COLO829 (cell line): ENCODE results near the gene CBX8.

Experiments used
- DNase-seq: peaks from one replicate; pipeline ENCODE4 v3.0.0; 2012; ENCODE audit warnings: low spot score

Gene CBX8

GRCh38 chr17:79819534-79820276 is 22.8 kb upstream of the CBX8 start:
- no peak for DNase-seq

- DNase-seq: no peak
Measured at GRCh38 chr17:79819085-79819484, 22.2 kb upstream of the CBX8 start.

GRCh38 chr17:79818026-79818758 is 21.3 kb upstream of the CBX8 start:
- DNase-seq: no peak

DNA sequence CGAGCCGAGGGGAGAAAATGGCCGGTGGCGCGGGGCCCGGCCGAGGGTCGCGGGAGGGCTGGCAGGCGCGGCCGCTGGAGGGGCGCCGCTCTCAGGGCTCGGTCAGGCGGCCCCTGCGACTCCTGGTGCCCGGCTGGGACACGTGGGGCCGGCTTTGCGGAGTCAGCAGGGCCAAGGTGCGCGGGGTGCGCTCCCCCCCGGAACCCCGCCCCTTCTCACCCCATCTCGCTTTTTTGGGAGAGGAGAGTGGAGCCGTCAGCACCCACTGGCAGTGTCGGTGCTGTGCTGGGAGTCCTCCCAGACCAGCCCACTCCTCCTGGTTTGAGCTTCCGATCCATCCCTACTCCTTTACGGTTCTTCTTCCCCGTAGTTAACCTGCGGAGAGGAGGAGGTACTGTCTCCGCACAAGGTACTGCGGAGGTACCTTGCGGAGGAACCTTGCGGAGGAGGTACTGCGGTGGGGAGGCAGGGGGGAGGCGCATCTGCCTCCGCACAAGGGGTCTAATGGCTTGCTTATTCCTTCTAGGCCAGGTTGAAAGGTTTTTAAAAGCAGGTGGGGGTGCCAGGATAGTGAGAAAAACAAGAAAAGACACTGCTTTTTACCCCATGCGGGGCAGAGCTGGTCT is 19.1 kb upstream of the CBX8 start:
- no peak for DNase-seq

DNA sequence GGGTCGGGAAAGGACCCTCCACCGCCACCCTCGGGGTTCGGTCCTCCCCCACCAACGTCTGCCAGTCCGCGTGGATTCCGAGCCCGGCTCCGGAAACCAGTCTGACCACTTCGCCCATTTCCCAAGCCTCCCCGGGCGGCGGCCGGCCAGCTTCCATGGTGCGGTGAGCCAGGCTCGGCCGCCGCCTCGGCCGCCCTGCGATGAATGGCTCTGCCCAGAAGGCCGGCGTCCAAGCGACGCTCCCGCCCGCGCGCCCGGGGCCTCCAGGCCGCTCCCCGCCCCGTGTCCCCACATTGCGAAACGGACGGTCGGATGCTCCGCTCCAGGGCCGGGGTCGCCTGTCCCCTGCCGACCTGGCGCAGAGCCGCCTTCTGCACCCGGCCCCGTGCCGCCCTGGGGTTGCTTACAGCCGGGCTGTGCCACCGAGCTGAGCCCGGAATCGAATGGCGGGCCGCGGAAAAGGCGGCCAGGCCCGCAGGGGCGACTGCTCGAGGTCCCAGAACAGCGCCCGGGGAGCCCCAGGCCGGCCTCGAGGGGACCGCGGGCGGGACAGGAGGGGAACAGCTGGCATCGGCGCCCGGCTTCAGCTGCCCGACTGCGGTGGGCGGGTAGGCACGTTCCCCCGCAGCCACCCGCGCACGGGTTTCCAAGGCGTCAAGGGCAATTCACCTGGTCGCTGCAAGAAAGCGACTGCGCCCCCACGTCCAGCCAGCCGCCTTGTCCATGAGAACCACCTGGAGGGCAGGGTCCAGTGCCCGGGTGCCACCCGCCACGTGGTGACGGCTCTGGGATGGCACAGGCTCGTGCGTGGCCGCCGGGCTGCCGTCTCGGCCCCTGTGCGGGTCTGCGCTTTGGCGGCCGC is 18.3 kb upstream of the CBX8 start:
- DNase-seq: no peak

DNA sequence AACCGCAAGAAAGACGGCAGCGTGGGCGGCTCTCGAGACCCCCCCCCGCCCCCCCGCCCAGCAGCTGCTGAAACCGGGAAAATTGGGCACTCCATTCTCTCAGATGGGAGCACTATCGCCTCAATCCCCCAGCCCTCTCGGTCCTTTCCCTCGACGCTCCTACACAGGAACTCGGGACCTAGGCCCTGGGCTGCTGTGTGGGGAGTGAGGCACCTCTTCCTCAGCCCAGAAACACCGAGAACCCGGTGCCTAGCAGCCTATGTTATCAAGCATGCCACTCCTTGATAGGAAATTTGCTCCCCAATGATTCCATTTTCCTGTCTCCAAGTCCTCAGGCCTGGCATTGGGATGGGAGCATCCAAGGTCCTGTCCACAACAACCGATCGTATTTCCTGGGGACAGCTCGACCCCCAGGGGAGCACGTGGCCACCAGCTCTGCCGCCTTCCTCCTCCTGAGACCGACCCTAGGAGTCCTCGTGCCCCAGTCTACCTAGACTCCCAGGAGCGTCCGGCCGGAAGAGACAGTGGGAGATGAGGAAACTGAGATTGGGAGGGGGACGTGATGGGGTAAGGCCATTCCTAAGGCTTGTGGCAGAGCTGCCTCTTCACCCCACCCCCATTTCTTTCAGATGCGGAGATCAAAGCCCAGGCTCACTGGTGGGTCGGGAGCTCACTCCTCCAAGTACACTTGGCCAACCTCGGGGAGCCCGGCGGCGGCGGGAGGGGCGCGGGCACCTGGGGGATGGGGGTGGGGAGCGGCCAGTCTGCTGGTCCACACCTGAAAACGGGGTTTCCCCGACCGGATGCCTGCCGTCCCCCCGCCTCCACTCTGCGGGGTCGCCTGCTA is 17.5 kb upstream of the CBX8 start:
- no peak for DNase-seq

DNA sequence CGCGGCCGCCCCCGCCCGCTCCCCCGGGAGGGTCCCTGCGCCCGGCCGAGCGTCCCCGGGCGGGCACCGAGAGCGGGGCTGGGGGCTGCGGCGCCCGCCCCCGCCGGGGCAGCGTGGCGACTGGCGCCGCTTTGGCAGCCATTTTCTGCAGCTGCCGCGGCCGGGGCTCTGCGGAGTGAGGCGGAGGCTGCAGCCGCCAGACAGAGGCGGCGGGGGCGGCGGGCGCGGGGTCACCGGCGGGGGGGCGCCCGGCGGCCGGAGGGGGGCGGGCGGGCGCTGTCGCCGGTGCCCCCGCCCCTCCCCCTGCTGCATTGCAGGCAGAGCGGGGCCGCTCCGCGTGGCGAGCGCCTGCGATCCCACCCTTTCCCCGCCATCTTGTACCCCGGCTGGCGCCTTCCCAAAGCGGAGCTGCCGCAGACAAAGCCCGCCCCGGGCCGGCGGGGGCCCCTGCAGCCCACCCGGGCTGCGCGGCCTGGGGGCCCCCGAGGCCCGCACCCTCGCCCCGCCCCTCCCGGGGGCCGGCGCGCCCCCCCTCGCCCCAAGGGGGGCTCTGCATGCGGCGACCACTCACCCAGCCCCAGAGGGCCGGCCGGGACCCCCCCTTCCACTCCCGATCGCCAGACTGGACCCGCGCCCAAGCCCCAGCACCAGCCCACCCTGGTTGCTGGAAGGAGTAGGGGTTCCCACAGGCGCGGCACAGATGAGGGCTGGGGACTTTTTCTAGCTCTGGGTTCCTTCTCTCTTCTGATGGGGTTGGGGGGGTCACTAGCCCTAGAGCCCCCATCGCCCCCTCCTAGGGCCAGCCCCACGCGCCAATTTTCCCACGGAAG is 16.6 kb upstream of the CBX8 start:
- no peak for DNase-seq

DNA sequence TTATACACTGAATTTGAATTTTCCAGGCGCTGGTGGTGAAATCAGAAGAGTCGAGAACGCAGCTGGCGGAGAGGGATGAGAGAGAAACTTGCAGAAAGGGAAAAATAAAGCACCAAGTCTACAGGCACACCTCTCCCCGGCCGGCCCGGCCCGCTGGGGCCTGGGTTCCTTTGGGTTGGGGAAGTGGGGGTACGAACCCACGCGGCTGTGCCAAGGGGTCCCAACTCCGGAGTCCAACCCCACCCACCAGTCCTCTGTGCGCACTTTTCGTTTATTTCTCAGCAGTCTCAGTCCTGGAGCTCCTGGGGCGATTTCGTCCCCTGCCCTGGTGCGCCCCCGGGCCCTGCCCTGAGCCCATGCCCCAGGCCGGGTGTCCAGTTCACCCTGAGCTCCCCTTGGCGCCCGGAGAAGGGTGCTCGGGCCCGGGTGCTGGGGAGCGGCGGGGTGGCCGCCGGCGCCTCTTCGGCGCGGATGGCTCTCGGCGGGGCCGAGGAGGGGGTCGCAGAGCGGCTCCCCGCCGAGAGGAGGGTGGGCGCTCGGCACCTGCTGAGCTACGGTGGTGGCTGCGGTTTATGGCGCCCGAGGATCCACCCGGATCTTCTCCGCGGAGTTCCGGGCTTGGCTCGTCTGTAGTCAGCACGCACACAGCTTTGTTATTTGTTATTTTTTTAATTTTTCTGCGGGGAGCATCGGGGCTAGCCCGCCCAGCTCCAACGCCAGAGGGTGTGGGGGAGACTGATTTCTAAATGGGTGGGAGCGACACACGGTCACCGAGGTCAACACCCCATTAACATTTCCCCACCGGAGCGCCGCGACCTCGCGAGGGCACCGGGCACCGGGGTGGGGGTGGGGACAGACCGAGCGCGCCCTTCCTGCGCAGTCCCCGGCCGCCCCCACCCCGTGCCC is 15.7 kb upstream of the CBX8 start:
- DNase-seq: no peak

DNA sequence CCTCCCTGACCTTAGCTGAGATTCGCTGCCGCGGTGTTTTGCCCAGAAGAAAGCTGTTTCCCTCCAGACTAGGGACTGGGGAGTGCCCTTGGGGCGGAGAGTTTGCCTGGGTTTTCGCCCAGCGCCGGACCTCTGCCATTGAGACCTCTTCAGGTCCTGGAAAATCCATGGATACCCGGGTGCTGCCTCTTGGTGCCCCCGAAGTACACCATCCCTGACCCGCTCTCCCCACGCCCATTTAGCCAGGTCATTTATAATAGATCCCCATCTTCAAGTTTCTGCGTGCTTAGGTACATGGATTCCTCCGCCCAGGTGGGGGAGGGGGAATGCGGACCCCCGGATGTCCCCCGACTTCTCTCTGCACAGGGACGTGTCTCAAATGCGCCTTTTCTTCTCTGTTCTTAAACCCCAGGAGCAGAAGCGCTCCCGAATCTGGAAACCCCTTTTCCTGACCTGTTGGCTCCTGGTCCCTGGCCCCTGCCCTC is 15.0 kb upstream of the CBX8 start:
- no peak for DNase-seq

- DNase-seq: peak; percentile 53
Measured at GRCh38 chr17:79811011-79811867, 14.4 kb upstream of the CBX8 start.

GRCh38 chr17:79810130-79811010 is 13.5 kb upstream of the CBX8 start:
- peak; percentile 90 for DNase-seq

GRCh38 chr17:79809530-79810129 is 12.8 kb upstream of the CBX8 start:
- no peak for DNase-seq

GRCh38 chr17:79808763-79809529 is 12.1 kb upstream of the CBX8 start:
- peak; percentile 48 for DNase-seq

DNA sequence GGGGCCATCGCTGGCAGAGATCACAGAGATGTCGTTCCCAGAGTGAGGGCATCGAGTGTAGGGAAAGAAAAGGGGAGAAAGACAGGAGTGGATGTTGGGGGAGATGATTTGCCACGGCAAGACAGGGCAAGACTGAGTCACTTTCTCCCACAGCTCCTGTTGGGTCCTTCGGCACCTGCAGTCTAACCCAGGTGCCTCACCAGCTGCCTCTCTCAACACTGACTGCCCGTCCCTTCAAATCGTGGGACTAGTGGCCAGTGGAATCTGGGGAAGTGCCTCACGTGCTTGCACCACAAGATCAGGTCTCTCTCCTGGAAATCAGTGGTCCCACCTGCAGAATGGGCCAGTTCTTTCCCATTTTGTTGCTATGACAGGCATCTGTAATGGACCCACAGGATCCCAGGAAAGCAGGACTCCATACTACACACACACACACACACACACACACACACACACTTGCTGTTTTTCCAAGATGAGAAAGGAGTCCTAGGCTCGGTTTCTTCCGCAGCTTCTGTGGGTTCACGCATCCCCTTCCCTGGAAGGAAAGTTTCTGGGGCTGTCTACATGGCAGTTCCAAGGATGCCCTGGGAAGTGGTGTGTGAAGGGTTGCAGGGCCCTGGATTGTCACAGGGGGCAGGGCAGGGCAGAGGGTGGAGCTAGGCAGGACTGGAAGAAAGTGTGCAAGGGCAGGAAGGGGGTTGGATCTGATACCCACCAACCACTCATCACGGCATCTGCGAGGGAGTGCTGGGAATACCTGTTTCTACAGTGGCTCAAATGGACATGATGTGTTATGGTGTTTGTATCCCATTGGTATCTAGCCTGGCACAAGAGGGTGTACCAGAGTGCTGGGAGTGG is 10.2 kb upstream of the CBX8 start:
- no peak for DNase-seq

DNA sequence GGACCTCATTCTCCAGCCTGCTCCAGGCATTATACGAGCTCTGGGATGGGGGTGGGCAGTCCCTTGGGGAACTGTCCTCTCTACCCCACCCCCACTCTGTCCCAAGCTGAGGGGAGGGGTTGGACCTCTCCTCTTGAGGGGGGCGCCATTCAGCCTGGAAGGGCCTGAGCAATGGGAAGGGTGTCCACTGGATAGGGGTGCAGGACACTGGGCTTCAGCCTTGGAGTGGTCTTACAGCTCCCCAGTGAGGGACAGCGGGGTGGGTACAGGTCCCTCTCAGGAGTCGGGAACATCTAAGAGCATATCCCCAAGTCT is 9.5 kb upstream of the CBX8 start:
- no peak for DNase-seq
